Osteoblast (primary cell): ENCODE results near the gene GSPT1. TPM values are rescaled to one million over a fixed set of nuclear protein-coding genes. Genes with fewer than 3 reads are reported as not detected.
"Not testable (repeated sequence)": the region's sequence is repeated elsewhere in the genome, so short reads cannot be mapped to it uniquely, and the experiment has no call there.

Experiments
- DNase-seq: peaks from one replicate; pipeline ENCODE4 v3.0.0; 2011; ENCODE audit warnings: low spot score, mixed read lengths; ENCODE audit not compliant: insufficient read length; ENCODE audit errors: missing footprints
- H2AFZ ChIP-seq: 2 replicates; pipeline ENCODE4 v1.6.0; 2011; ENCODE audit warnings: mild to moderate bottlenecking, low read length
- H3K27ac ChIP-seq: 2 replicates; pipeline ENCODE4 v1.5.1; 2011; ENCODE audit warnings: mild to moderate bottlenecking, low read depth, low read length, moderate library complexity
- H3K27me3 ChIP-seq: 2 replicates; pipeline ENCODE4 v1.6.0; 2012; ENCODE audit warnings: mild to moderate bottlenecking, control low read depth, inconsistent platforms, low read length, moderate library complexity; ENCODE audit not compliant: insufficient read depth
- H3K36me3 ChIP-seq: 2 replicates; pipeline ENCODE4 v1.5.1; 2011; ENCODE audit warnings: mild to moderate bottlenecking, low read length, control low read depth, moderate library complexity; ENCODE audit not compliant: insufficient read depth
- H3K4me1 ChIP-seq: 2 replicates; pipeline ENCODE4 v1.5.1; 2011; ENCODE audit warnings: mild to moderate bottlenecking, low read length, control low read depth, moderate library complexity; ENCODE audit not compliant: insufficient read depth
- H3K4me2 ChIP-seq: 2 replicates; pipeline ENCODE4 v1.6.0; 2011; ENCODE audit warnings: mild to moderate bottlenecking, low read length; ENCODE audit not compliant: insufficient read depth
- H3K4me3 ChIP-seq: fragments of 200-600 bp; sonication (generic); 3 replicates; pipeline ENCODE4 v1.5.1; 2012; ENCODE audit warnings: mild to moderate bottlenecking, low read length, inconsistent platforms; ENCODE audit not compliant: insufficient read depth
- H3K79me2 ChIP-seq: 2 replicates; pipeline ENCODE4 v1.6.0; 2012; ENCODE audit warnings: mild to moderate bottlenecking, low read length, control low read depth, inconsistent platforms; ENCODE audit not compliant: insufficient read depth
- H3K9me3 ChIP-seq: 2 replicates; pipeline ENCODE4 v1.5.1; 2011; ENCODE audit warnings: low read depth, low read length, control low read depth
- H4K20me1 ChIP-seq: 2 replicates; pipeline ENCODE4 v1.6.0; 2012; ENCODE audit warnings: mild to moderate bottlenecking, low read length, control low read depth; ENCODE audit not compliant: insufficient read depth
- CTCF ChIP-seq: IDR thresholded peaks from 2 replicates; pipeline ENCODE4 v1.5.1; 2011; ENCODE audit warnings: mild to moderate bottlenecking, low read depth, low read length, moderate library complexity; ENCODE audit errors: extremely low read depth
- total RNA-seq: library from RNA; depleted of rRNA; stranded (reverse); fragments of >200 nt; gene quantifications from 2 replicates; pipeline ENCODE4 v1.2.3, GENCODE V29; 2012

GSPT1 gene
- total RNA-seq, 1 donor: 109 TPM

GRCh38 chr16:11957591-11958395 is 42.0 kb upstream of the GSPT1 start:
- H3K27me3 ChIP-seq: no peaks in the 10 kb centered on the region
- H2AFZ ChIP-seq: no peak overlapping the region

GRCh38 chr16:11956558-11956957 is 40.8 kb upstream of the GSPT1 start:
- no peak overlapping the region for H2AFZ ChIP-seq
- H4K20me1 ChIP-seq: no peaks in the 10 kb centered on the region
- H3K4me1 ChIP-seq: peaks cover 21% of the 10 kb centered on the region
- no peak for TF ChIP-seq CTCF
- no peak for DNase-seq
- no peak overlapping the region for H3K4me3 ChIP-seq
- H3K27me3 ChIP-seq: no peaks in the 10 kb centered on the region
- no peak overlapping the region for H3K4me2 ChIP-seq
- no peaks in the 10 kb centered on the region for H3K79me2 ChIP-seq
- no peak overlapping the region for H3K27ac ChIP-seq
- H3K36me3 ChIP-seq: no peaks in the 10 kb centered on the region
- H3K9me3 ChIP-seq: no peaks in the 10 kb centered on the region

More at GRCh38 chr16:11957591-11958395, 42.0 kb upstream of the GSPT1 start:
- Histone ChIP-seq H4K20me1 (no peaks in the 10 kb centered on the region), H3K36me3 (no peaks in the 10 kb centered on the region), H3K27ac (peak overlapping the region; percentile 60), H3K4me1 (peaks cover 21% of the 10 kb centered on the region), H3K4me3 (no peak overlapping the region), H3K79me2 (no peaks in the 10 kb centered on the region), H3K9me3 (no peaks in the 10 kb centered on the region), H3K4me2 (peak overlapping the region; percentile 36)
- no peak for TF ChIP-seq CTCF
- no peak for DNase-seq

- H2AFZ ChIP-seq: peak overlapping the region; percentile 66
- peak; percentile 93 for DNase-seq
- H3K4me3 ChIP-seq: peak overlapping the region; percentile 1
- H3K9me3 ChIP-seq: no peaks in the 10 kb centered on the region
- peak overlapping the region; percentile 70 for H3K4me2 ChIP-seq
- peaks cover 21% of the 10 kb centered on the region for H3K4me1 ChIP-seq
- no peaks in the 10 kb centered on the region for H3K36me3 ChIP-seq
- H3K27ac ChIP-seq: peak overlapping the region; percentile 86
- no peaks in the 10 kb centered on the region for H4K20me1 ChIP-seq
- H3K27me3 ChIP-seq: no peaks in the 10 kb centered on the region
- TF ChIP-seq CTCF: no peak
- H3K79me2 ChIP-seq: no peaks in the 10 kb centered on the region
Observed at GRCh38 chr16:11955713-11956123, 40.0 kb upstream of the GSPT1 start.

GRCh38 chr16:11953576-11953975 is 37.8 kb upstream of the GSPT1 start:
- H3K27ac ChIP-seq, H3K79me2 ChIP-seq, H3K36me3 ChIP-seq, H4K20me1 ChIP-seq, H2AFZ ChIP-seq, H3K4me2 ChIP-seq, H3K4me3 ChIP-seq, H3K9me3 ChIP-seq, DNase-seq, H3K27me3 ChIP-seq: not testable (repeated sequence)
- peaks cover 21% of the 10 kb centered on the region for H3K4me1 ChIP-seq
